Activated naive CD8-positive, alpha-beta T cell (primary cell): ENCODE measurements around the gene FAM200A.
"Not testable (repeated sequence)": the region's sequence is repeated elsewhere in the genome, so short reads cannot be mapped to it uniquely, and the experiment has no call there.

Experiments used
- H3K27ac Mint-ChIP-seq: one replicate; pipeline ENCODE4 v1.8.0; 2021; ENCODE audit warnings: mixed read lengths
- H3K27me3 Mint-ChIP-seq: one replicate; pipeline ENCODE4 v1.8.0; 2021; ENCODE audit warnings: mixed read lengths
- H3K36me3 Mint-ChIP-seq: one replicate; pipeline ENCODE4 v1.8.0; 2021; ENCODE audit warnings: mixed read lengths
- H3K4me1 Mint-ChIP-seq: one replicate; pipeline ENCODE4 v1.8.0; 2021; ENCODE audit warnings: low read depth, mixed read lengths
- H3K4me3 Mint-ChIP-seq: one replicate; pipeline ENCODE4 v1.8.0; 2021; ENCODE audit warnings: mild to moderate bottlenecking, mixed read lengths
- H3K9me3 Mint-ChIP-seq: one replicate; pipeline ENCODE4 v1.8.0; 2021; ENCODE audit warnings: low read depth, mixed read lengths

Gene FAM200A

GRCh38 chr7:99551767-99552463 is at the start of gene FAM200A:
Gene FAM200A, minus strand, starts transcription at chr7:99552114. Its CDS starts 3,707 bp downstream, at chr7:99548407.
- H3K4me3 Mint-ChIP-seq = peak within 1 kb of the TSS; percentile 95
- no peaks in the 10 kb centered on the region for H3K9me3 Mint-ChIP-seq
- peaks cover 43% of the 10 kb centered on the region for H3K4me1 Mint-ChIP-seq
- H3K27me3 Mint-ChIP-seq = no peaks in the 10 kb centered on the region
- H3K27ac Mint-ChIP-seq = peak within 1 kb of the TSS; percentile 83
- H3K36me3 Mint-ChIP-seq = peaks cover 16% of the 10 kb centered on the region

GRCh38 chr7:99599836-99600235 is 47.9 kb upstream of the FAM200A start:
- Mint-ChIP-seq H3K4me1 (peaks cover 2% of the 10 kb centered on the region), H3K9me3 (no peaks in the 10 kb centered on the region)

DNA sequence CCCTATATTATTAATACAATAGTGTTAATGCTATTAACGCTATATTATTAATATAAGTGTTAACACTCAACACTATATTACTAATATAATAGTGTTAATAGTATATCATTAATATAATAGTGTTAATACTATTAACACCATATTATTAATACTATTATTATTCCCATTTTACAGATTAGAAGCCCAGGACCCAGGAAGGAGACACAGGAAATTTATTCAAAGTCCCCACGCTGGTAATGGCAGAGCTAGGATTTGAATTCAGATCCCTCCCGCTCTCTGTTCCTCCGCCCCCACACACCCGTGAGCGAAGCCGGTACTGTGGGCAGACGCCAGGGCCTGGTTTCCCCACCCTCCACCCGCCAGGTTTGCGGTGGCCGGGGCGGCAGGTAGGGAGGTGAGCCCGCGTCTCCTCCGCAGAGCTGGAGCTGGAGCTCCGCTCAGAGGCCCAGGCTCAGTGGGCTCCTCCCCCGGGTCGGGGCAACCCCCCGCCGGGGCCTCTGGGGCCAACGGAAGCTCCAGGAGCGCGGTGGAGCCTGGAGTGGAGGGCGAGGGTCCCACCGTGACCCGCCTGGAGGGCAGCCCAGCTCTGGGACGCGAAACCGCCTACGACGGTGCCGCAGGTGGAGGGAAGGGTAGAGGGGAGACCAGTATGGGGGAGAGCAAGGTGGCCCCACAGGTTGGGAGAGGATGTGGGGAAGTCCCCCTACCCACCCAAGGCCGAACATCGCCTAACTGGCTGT is 46.0 kb upstream of the FAM200A start, which contains the start of gene TMEM225B:
Gene TMEM225B (plus strand): TSS at position 506 of the 740 bp plus-strand sequence. CDS start 6,122 bp downstream, outside the sequence.
- H3K9me3 Mint-ChIP-seq = no peaks in the 10 kb centered on the region
- H3K4me3 Mint-ChIP-seq = no peak within 1 kb of the TSS
- H3K36me3 Mint-ChIP-seq = no peaks in the 10 kb centered on the region
- peaks cover 2% of the 10 kb centered on the region for H3K4me1 Mint-ChIP-seq
- H3K27me3 Mint-ChIP-seq = no peaks in the 10 kb centered on the region
- no peak within 1 kb of the TSS for H3K27ac Mint-ChIP-seq

More at GRCh38 chr7:99599836-99600235, 47.9 kb upstream of the FAM200A start:
- H3K36me3 Mint-ChIP-seq = no peaks in the 10 kb centered on the region
- H3K4me3 Mint-ChIP-seq = no peak overlapping the region
- H3K27ac Mint-ChIP-seq = no peak overlapping the region
- H3K27me3 Mint-ChIP-seq = no peaks in the 10 kb centered on the region

GRCh38 chr7:99596408-99596955 is 44.6 kb upstream of the FAM200A start:
- no peaks in the 10 kb centered on the region for H3K36me3 Mint-ChIP-seq
- no peaks in the 10 kb centered on the region for H3K27me3 Mint-ChIP-seq
- no peaks in the 10 kb centered on the region for H3K4me1 Mint-ChIP-seq
- H3K27ac Mint-ChIP-seq = no peak overlapping the region
- no peaks in the 10 kb centered on the region for H3K9me3 Mint-ChIP-seq
- no peak overlapping the region for H3K4me3 Mint-ChIP-seq

DNA sequence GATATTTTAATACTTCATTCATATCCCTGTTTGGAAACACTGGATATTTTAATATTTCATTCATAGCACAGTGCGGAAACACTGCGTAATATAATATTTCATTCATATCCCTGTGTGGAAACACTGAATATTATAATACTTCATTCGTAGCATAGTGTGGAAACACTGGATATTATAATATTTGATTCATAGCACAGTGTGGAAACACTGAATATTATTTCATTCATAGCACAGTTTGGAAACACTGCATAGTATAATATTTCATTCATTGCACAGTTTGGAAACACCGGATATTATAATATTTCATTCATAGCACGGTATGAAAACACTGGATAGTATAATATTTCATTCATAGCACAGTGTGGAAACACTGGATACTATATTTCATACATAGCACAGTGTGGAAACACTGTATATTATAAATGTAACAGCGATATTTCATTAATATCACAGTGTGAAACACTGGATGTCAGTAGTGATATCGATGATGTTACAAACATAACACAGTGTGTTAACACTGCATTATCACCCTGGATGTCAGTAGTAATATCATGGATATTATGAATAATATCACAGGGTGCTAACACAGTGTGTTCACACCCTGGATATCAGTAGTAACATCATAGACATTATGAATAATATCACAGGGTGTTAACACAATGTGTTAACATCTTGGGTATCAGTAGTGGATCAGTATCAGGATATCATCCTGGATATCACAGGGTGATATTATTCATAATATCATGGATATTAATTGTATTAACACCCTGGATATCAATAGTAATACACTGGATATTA is 43.2 kb upstream of the FAM200A start:
- Mint-ChIP-seq H3K4me1 (no peaks in the 10 kb centered on the region), H3K4me3 (no peak overlapping the region), H3K27ac (no peak overlapping the region), H3K36me3 (no peaks in the 10 kb centered on the region), H3K9me3 (no peaks in the 10 kb centered on the region), H3K27me3 (no peaks in the 10 kb centered on the region)

DNA sequence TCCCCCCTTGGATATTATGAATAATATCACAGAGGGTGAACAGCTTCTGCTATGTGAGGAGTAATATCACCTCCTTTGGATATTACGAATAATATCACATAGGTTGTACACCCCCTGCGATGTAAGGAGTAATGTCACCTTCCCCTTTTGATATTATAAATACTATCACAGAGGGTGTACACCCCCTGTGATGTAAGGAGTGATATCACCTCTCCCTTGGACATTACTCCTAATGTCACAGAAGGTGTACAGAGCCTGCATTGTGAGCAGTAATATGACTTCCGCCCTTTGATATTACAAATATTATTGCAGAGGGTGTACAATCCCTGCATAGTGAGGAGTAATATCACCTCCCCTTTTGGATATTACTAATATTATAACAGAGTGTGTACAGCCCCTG is 37.0 kb upstream of the FAM200A start:
- no peak overlapping the region for H3K4me3 Mint-ChIP-seq
- H3K27ac Mint-ChIP-seq = no peak overlapping the region
- H3K9me3 Mint-ChIP-seq = no peaks in the 10 kb centered on the region
- no peaks in the 10 kb centered on the region for H3K27me3 Mint-ChIP-seq
- H3K36me3 Mint-ChIP-seq = no peaks in the 10 kb centered on the region
- no peaks in the 10 kb centered on the region for H3K4me1 Mint-ChIP-seq

- not testable (repeated sequence) for H3K9me3 Mint-ChIP-seq, H3K27me3 Mint-ChIP-seq, H3K36me3 Mint-ChIP-seq
- peak overlapping the region; percentile 90 for H3K4me3 Mint-ChIP-seq
- peak overlapping the region; percentile 96 for H3K27ac Mint-ChIP-seq
- H3K4me1 Mint-ChIP-seq = peaks cover 18% of the 10 kb centered on the region
Observed at GRCh38 chr7:99580778-99581332, 28.9 kb upstream of the FAM200A start.

- no peaks in the 10 kb centered on the region for H3K27me3 Mint-ChIP-seq
Observed at GRCh38 chr7:99579956-99580777, 28.3 kb upstream of the FAM200A start.

GRCh38 chr7:99579281-99579955 is 27.5 kb upstream of the FAM200A start:
- Mint-ChIP-seq H3K4me3 (peak overlapping the region; percentile 90), H3K27me3 (no peaks in the 10 kb centered on the region), H3K27ac (peak overlapping the region; percentile 64), H3K4me1 (peaks cover 18% of the 10 kb centered on the region), H3K36me3 (no peaks in the 10 kb centered on the region), H3K9me3 (no peaks in the 10 kb centered on the region)

More at GRCh38 chr7:99579956-99580777, 28.3 kb upstream of the FAM200A start:
- peak overlapping the region; percentile 90 for H3K4me3 Mint-ChIP-seq
- no peaks in the 10 kb centered on the region for H3K9me3 Mint-ChIP-seq
- peaks cover 18% of the 10 kb centered on the region for H3K4me1 Mint-ChIP-seq
- peak overlapping the region; percentile 96 for H3K27ac Mint-ChIP-seq
- no peaks in the 10 kb centered on the region for H3K36me3 Mint-ChIP-seq

DNA sequence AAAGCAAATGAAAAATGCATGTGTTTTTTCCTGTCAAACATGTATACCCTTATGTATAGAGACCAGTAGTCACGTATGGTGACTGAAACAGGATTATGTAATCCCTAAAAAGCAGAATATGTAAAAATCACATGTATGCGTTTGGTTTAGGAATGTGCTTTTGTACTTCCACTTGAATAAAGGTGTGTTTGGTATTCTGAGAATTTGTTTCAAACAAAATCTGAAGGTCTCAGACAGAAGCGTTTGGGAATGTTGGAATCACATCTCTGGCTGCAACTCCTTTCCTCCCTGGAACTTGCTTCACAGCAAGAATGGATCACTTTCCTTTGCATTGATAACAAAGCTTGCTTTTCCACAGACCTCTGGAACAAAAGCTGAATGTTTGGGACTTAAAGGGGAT is 24.3 kb upstream of the FAM200A start:
- Mint-ChIP-seq H3K4me3 (no peak overlapping the region), H3K36me3 (peaks cover 5% of the 10 kb centered on the region), H3K27ac (no peak overlapping the region), H3K4me1 (peaks cover 15% of the 10 kb centered on the region), H3K9me3 (no peaks in the 10 kb centered on the region), H3K27me3 (no peaks in the 10 kb centered on the region)

GRCh38 chr7:99573257-99573656 is 21.3 kb upstream of the FAM200A start:
- Mint-ChIP-seq H3K9me3 (no peaks in the 10 kb centered on the region), H3K36me3 (peaks cover 8% of the 10 kb centered on the region), H3K27ac (peak overlapping the region; percentile 47), H3K4me1 (peaks cover 10% of the 10 kb centered on the region), H3K27me3 (no peaks in the 10 kb centered on the region), H3K4me3 (no peak overlapping the region)

DNA sequence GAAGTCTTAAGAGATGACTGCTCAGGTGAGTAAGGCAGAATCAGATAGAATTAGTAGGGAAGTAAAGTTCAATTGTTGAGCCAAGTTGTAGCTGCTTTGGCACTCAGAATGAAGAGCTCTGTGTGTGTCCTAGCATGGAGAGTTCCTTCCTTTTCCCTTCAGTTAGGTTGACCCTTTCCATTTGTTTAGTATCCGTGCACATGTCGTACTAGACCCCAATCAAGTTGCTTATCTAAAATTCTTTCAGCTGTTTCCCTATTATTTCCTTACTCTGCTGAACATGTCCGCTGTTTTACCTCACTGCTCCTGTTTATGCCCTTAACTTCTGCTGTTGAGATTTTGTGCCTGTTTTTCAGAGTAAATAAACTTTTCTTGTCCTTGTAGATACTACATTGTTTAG is 19.9 kb upstream of the FAM200A start:
- no peak overlapping the region for H3K4me3 Mint-ChIP-seq
- peak overlapping the region; percentile 16 for H3K27ac Mint-ChIP-seq
- peaks cover 8% of the 10 kb centered on the region for H3K4me1 Mint-ChIP-seq
- no peaks in the 10 kb centered on the region for H3K27me3 Mint-ChIP-seq
- no peaks in the 10 kb centered on the region for H3K9me3 Mint-ChIP-seq
- H3K36me3 Mint-ChIP-seq = peaks cover 8% of the 10 kb centered on the region

DNA sequence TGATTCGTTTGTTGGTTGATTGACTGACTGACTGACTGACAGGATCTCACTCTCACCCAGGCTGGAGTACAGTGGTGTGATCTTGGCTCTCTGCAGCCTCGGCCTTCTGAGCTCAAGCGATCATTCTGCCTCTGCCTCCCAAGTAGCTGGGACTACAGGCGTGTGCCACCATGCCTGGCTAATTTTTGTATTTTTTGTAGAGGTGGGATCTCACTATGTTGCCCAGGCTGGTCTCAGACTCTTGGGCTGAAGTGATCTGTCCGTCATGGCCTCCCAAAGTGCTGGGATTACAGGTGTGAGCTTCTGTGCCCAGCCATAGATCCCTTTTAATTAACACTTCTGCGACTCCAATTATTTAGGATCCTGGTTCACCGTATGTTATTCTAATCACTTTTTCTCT is 16.9 kb upstream of the FAM200A start:
- not testable (repeated sequence) for H3K9me3 Mint-ChIP-seq, H3K27me3 Mint-ChIP-seq, H3K36me3 Mint-ChIP-seq, H3K4me3 Mint-ChIP-seq, H3K27ac Mint-ChIP-seq
- peaks cover 24% of the 10 kb centered on the region for H3K4me1 Mint-ChIP-seq
